ENCODE results near the gene EFCAB6.

The EFCAB6 gene

GRCh38 chr22:43481568-43482317 is 330.4 kb downstream of the EFCAB6 start:
- DNase-seq (ENCODE audit: low spot score): no peak

- no peak for DNase-seq (ENCODE audit: low spot score)
These were observed 332.1 kb downstream of the EFCAB6 start for GRCh38 chr22:43479962-43480361.

GRCh38 chr22:43479301-43479950 is 332.7 kb downstream of the EFCAB6 start:
- DNase-seq (ENCODE audit: low spot score): no peak

All from AG20443 (cell line).